Kidney capillary endothelial cell (primary cell): ENCODE results near the gene GBF1.

Experiments
- DNase-seq: peaks from one replicate; pipeline ENCODE4 v3.0.0-alpha.2; 2018; ENCODE audit warnings: low spot score

Gene GBF1

GRCh38 chr10:102424145-102424544 lies 178.8 kb downstream of the GBF1 start:
- no peak for DNase-seq

GRCh38 chr10:102424916-102425315 lies 179.6 kb downstream of the GBF1 start:
- no peak for DNase-seq

- no peak for DNase-seq
Observed at GRCh38 chr10:102425444-102425843, 180.1 kb downstream of the GBF1 start.

GRCh38 chr10:102426803-102427287 lies 181.5 kb downstream of the GBF1 start:
- DNase-seq = no peak

GRCh38 chr10:102429468-102429867 lies 184.1 kb downstream of the GBF1 start:
- no peak for DNase-seq

GRCh38 chr10:102431452-102432124 lies 186.3 kb downstream of the GBF1 start:
- DNase-seq = no peak
